Breast epithelium (tissue), 3 donors: ENCODE measurements around the gene NUDT7.

Experiments used
- POLR2A ChIP-seq: fragments of 450-650 bp; IDR thresholded peaks from one replicate; pipeline ENCODE4 v1.6.1; 2016; ENCODE audit warnings: antibody characterized with exemption, mild to moderate bottlenecking, moderate library complexity
- TF ChIP-seq, protein P1 (sequence below), 3 donors: fragments of 450-650 bp; IDR thresholded peaks; one replicate each; pipeline ENCODE4 v1.5.1; 2016 to 2017; ENCODE audit warnings: antibody characterized with exemption in 3 of 3, mild to moderate bottlenecking in 3 of 3, moderate library complexity in 3 of 3

DNA sequence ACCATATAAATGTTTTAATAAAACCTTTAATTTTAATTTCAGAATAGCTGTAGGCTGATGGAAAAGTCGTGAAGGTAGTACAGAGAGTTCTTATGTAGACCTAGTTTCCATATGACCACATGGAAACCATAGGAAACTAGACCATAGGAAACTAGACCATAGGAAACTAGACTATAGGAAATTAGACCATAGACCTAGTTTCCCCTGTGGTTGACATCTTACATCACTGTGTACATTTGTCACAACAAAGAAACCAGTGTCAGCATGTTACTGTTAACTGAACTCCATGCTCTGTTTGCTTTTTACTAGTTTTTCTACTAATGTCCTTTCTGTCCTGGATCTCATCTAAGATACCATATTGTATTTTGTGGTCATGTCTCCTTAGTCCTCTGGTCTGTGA, 14.6 kb downstream of the NUDT7 start:
- TF ChIP-seq, protein P1, sequence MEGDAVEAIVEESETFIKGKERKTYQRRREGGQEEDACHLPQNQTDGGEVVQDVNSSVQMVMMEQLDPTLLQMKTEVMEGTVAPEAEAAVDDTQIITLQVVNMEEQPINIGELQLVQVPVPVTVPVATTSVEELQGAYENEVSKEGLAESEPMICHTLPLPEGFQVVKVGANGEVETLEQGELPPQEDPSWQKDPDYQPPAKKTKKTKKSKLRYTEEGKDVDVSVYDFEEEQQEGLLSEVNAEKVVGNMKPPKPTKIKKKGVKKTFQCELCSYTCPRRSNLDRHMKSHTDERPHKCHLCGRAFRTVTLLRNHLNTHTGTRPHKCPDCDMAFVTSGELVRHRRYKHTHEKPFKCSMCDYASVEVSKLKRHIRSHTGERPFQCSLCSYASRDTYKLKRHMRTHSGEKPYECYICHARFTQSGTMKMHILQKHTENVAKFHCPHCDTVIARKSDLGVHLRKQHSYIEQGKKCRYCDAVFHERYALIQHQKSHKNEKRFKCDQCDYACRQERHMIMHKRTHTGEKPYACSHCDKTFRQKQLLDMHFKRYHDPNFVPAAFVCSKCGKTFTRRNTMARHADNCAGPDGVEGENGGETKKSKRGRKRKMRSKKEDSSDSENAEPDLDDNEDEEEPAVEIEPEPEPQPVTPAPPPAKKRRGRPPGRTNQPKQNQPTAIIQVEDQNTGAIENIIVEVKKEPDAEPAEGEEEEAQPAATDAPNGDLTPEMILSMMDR (IDR thresholded peaks at IDR 0.05): no peak
- TF ChIP-seq POLR2A: no peak
